CD4-positive, alpha-beta T cell treated with Interferon alpha-2 for 1 hour (primary cell): ENCODE data around the gene ZNF441.
A peak's percentile ranks its signal among the peaks of the same experiment; 100 is the strongest.
"Not testable (repeated sequence)": the region's sequence is repeated elsewhere in the genome, so short reads cannot be mapped to it uniquely, and the experiment has no call there.

ENCODE experiments used
- DNase-seq, 2 donors: peaks; one replicate each; pipeline ENCODE4 v3.0.0-alpha.2; 2020 to 2022

ZNF441 gene

GRCh38 chr19:11781295-11782057, 14.7 kb downstream of the ZNF441 start:
- no peak for DNase-seq

- no peak for DNase-seq
Measured at GRCh38 chr19:11783767-11784166, 17.0 kb downstream of the ZNF441 start.

- DNase-seq: no peak
Measured at GRCh38 chr19:11784356-11784755, 17.6 kb downstream of the ZNF441 start.

- no peak for DNase-seq
Measured at GRCh38 chr19:11787536-11787935, 20.7 kb downstream of the ZNF441 start.

GRCh38 chr19:11792942-11793341, 26.1 kb downstream of the ZNF441 start:
- DNase-seq: no peak

GRCh38 chr19:11797491-11797890, 30.7 kb downstream of the ZNF441 start:
- DNase-seq: peak; percentile 78 to 88

GRCh38 chr19:11798391-11799330, 31.9 kb downstream of the ZNF441 start, which contains the start of gene ZNF491:
TSS of gene ZNF491 (plus strand) at chr19:11798523. CDS start at chr19:11805954, 7,431 bp downstream.
- peak; percentile 83 to 86 for DNase-seq

GRCh38 chr19:11806354-11807098, 39.7 kb downstream of the ZNF441 start:
- no peak for DNase-seq

- DNase-seq: no peak
Measured at GRCh38 chr19:11807099-11807380, 40.2 kb downstream of the ZNF441 start.

GRCh38 chr19:11813703-11814028, 46.9 kb downstream of the ZNF441 start:
- no peak for DNase-seq

- DNase-seq: peak; percentile 84 to 87
Measured at GRCh38 chr19:11814029-11814699, 47.4 kb downstream of the ZNF441 start, which contains the start of gene ZNF440. TSS of gene ZNF440 (plus strand) at chr19:11814273. CDS start at chr19:11814448, 175 bp downstream.

GRCh38 chr19:11814700-11815035, 47.9 kb downstream of the ZNF441 start:
- DNase-seq: no peak

- DNase-seq: no peak
Measured at GRCh38 chr19:11821474-11822109, 54.8 kb downstream of the ZNF441 start.

GRCh38 chr19:11828957-11829876, 62.4 kb downstream of the ZNF441 start:
- DNase-seq: not testable (repeated sequence)

GRCh38 chr19:11832253-11832912, 65.6 kb downstream of the ZNF441 start:
- DNase-seq: no peak

GRCh38 chr19:11833541-11833940, 66.7 kb downstream of the ZNF441 start:
- no peak for DNase-seq
